Daoy (cell line): ENCODE results near the gene PRAME. TPM values are rescaled to one million over a fixed set of nuclear protein-coding genes. Genes with fewer than 3 reads are reported as not detected.
"Not testable (repeated sequence)": the region's sequence is repeated elsewhere in the genome, so short reads cannot be mapped to it uniquely, and the experiment has no call there.

Experiments used
- DNase-seq: peaks from one replicate; pipeline ENCODE4 v3.0.0-alpha.2; 2015; ENCODE audit warnings: low read depth
- total RNA-seq: library from RNA; depleted of rRNA; stranded (reverse); fragments of >200 nt; shearing (Covaris generic); gene quantifications from 2 replicates; pipeline ENCODE4 v1.2.3, GENCODE V29; 2014; rRNA removed

The PRAME gene, protein sequence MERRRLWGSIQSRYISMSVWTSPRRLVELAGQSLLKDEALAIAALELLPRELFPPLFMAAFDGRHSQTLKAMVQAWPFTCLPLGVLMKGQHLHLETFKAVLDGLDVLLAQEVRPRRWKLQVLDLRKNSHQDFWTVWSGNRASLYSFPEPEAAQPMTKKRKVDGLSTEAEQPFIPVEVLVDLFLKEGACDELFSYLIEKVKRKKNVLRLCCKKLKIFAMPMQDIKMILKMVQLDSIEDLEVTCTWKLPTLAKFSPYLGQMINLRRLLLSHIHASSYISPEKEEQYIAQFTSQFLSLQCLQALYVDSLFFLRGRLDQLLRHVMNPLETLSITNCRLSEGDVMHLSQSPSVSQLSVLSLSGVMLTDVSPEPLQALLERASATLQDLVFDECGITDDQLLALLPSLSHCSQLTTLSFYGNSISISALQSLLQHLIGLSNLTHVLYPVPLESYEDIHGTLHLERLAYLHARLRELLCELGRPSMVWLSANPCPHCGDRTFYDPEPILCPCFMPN
- 41.9 and 62.0 TPM in 2 replicates for total RNA-seq

DNA sequence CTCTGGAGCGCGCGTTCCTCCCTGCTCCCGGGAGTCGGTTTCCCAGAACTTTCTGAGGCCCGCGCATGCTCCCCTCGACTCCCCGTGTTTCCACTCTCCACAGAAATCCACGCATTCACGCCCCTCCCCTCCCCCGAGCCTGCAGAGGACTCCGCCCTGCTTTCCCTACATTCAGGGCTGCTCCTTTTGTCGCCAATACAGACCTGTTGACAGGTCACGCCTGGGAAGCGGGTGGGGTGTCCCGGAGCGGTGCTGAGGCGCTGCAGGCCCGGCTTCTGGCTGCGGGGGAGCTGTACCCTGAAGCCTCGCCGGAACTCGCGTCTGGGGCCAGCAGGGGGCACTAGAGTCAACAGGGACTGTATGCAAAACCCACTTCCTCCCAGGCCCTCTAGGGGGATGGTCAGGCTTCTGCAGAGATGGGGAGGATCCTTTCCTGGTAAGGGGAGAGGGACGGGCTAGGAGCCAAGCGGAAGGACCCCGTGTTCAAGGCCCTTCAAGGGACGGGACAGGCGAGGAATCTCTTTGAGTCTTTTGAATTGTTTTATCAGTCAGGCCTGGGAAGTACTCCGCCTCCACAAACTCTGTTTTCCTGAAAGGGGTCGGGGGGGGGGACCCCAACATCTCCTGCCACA lies at the start of gene PRAME:
Gene PRAME, minus strand, starts transcription at position 294 of the 632 bp plus-strand sequence. CDS start 2,433 bp downstream, outside the sequence.
- DNase-seq: peak; percentile 90

DNA sequence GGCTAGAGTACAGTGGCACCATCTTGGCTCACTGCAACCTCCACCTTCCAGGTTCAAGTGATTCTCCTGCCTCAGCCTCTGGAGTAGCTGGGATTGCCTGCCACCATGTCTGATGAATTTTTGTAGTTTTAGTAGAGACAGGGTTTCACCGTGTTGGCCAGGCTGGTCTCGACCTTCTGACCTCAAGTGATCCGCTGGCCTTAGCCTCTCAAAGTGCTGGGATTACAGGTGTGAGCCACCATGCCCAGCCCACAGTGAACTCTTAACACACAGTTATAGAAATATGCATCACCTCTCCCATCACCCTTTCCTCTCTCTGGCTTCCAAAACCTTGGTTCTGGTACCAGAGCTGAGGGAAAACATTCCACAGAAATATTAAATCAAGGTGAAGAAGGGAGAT lies 49.0 kb upstream of the PRAME start:
- not testable (repeated sequence) for DNase-seq

DNA sequence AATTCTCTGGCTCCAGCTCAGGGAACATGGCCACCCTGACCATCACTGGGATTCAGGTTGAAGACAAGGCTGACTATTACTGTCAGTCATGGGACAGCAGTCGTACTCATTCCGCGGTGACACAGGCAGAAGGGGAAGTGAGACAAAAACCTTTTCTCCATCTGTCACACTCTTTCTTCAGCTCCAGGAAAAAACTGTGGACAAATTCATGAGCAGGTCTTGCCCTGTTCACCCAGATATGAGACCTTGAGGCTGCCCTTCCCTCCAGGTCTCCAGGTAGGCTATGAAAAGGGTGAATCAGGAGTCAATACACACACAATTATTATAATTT lies 46.0 kb upstream of the PRAME start:
- no peak for DNase-seq

DNA sequence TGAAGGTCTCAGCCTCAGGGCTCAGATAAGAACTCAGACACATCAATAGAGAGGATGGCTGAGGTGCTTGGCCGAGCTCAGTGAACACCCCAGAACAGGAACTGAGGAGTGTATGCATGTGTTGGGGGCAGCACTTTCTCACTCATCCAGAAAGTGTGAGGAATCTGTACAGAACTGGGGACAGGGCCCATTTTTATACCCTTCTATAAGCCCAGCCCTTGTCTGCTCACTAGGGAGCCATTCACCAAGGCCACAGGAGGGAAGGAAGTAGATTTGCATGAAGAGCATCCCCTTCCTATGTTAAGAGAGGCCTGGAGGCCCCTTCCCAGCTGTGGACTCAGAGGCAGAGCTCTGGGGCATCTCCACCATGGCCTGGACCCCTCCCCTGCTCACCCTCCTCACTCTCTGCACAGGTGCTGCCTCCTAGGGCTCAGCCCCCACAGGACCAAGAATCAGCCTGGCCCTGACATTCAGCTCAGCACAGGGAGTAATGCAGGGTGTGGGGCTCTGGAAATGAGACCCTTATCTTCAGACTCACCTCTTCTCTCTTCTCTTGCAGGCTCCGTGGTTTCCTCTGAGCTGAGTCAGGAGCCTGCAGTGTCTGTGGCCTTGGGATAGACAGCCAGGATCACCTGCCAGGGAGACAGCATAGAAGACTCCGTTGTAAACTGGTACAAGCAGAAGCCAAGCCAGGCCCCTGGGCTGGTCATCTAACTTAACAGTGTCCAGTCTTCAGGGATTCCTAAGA lies 45.4 kb upstream of the PRAME start:
- DNase-seq: no peak

DNA sequence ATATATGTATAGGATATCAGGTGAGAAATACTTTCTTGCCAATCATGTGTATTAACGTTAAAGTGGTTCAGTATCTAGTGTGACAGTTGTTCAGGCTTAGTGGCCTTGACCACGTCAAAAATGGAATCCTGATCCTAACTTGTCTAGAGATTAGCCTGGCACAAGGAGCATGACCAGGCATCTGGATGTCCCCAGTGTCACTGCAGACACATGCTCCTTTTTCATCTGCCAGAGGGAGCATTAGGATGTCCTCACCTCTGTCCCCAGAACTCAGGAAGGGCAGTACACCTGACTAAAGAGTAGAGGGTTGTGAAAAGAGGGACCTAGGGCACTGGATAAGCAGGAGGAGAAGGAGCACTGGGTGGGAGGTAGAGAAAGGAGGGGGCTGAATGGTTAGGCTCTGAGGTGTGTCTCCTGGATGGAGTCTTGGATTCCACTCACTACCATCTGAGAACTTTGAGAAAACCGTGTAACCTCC lies 44.4 kb upstream of the PRAME start:
- no peak for DNase-seq

DNA sequence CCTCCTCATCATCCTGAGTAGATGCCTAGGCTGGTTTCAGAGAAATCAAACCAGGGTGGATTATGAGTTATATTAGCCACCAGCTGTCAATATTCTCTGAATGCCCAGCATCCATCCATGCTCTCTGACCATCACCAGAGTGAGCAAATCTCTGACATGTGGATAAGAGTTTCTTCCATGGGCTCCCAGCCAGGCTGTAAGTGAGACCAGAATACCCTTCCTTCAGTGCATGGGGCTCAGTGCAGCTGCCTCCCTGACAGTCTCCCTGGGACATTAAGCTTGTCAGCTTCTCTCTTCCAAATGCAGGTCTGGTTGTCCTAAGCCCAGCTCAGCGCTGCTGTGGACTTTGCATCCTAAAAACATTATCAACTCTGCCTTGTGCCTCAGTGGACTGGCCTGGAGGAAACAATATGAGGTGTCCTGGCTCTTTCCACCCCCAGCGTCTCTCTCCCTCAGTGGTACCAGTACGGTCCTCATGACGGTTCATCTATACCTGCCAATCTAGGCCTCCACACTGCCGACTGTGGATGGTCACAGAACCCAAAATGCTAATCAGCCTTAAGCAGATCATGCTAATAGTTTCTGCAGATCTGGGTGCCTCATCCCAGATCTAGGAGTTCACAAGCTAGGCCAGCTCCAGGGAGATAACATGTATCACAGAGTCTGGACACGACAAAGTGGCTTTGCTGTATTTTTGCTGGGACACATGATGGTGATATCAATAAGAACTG lies 41.6 kb upstream of the PRAME start:
- no peak for DNase-seq

DNA sequence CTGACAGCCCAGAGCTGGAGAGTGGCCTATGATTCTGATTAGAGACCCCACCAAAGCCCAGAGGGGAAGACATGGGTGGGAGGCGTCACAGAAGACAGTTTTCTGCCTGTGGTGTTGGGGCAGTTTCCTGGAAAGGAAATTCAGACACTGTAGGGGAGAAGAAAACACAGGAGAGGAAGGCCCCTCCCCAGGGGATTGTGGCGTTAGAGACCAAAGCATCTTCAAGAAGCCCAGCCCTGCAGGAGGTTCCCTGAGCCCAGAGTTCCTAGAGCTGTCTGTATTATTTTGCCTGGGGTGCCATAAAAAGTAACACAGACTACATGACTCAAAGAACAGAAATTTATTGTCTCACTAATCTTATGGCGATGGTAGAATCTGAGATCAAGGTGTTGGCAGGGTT lies 40.2 kb upstream of the PRAME start:
- DNase-seq: no peak

DNA sequence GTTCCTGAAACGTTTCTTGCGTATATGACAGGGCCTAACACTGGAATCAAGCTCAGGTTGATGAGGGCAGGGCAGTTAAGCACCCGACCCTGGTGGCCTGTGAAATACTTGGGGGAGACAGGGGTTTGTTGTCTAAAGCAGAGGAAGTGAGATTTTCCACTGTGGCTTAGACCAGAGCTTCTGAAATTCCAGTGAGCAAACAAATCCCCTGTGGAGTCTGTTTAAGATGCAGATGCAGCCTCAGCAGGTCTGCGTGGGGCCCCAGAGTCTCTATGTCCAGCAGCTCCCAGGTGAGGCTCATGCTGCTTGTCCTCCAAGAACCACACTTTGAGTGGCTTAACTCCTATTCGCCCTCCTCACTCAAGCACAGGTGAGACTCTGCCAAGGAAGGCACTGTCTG lies 39.1 kb upstream of the PRAME start:
- no peak for DNase-seq

DNA sequence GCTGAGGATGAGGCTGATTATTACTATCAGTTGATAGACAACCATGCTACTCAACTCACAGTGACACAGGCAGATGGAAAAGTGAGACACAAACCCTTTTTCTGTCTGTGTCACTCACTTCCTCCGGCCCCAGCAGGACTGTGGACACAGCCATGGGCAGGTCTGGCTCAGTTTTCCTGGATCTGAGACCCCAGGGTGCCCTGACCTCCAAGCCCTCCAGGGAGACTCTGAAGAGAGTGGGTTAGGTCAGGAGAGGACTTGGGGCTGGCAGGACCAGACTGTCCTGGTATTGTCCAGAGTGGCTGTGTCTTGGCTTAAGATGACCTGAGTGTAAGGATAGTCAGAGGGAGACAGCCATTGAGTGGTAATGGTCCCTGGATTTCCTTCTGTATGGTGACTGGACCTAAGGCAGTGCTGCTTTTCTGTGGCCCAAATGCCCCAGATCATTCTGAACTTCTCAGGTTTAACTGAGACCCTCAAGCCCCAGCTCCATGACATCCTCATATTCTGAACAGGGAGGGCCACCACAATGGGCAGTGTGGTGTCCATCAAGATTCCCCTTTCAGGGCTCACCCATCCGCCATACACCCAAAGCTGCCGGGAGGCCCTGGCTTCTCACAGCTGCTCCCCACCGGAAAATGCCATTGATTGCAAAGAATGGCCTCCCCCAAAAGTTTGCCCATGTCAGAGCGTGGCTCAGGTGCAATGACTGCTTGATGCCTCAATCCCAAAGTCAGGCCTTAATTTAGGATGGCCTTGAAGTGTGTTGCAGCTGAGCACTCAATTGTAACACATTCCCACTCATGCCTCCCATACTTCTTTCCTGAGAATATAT lies 36.2 kb upstream of the PRAME start:
- no peak for DNase-seq

DNA sequence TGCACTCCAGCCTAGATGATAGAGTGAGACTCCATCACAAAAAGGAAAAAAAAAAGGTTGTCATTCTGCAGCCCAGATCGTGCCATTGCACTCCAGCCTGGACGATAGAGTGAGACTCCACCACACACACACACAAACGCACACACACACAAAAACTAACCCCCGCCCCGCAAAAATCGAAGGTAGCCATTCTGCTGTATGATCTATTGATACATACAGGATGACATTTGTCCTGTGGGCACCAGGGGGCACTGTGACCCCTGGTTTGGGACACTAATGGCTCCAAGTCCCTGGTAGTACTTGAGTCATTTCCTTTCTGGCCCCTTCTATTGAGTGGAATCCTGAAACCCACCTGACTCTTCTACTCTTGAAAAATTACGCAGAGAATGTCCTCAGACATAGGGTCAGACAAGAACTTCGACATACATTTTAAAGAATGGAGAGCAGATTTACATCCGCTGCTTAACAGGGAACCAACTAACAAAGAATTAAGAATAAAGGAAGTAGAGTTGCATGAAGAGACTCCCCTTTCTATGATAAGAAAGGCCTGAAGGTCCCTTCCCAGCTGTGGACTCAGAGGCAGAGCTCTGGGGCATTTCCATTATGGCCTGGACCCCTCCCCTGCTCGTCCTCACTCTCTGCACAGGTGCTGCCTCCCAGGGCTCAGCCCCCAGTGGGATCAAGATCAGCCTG lies 35.0 kb upstream of the PRAME start:
- peak; percentile 65 for DNase-seq

DNA sequence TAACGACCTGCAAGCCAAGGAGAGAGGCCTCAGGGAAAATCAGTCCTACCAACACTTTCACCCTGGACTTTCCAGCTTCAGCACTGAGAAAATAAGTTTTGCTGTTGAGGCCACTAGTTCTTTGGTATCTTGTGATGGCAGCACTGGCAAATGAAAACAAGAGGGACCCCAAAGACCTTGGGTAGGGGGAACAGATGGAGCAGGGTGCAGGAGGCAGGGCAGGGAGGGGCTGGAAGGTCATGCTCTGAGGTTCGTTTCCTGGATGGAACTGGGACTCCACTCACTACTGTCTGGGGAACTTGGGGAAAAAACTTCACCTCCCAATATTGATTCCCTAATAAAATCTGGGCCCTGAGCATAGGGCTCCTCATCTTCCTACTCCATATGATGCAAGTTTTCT lies 34.2 kb upstream of the PRAME start:
- DNase-seq: no peak

DNA sequence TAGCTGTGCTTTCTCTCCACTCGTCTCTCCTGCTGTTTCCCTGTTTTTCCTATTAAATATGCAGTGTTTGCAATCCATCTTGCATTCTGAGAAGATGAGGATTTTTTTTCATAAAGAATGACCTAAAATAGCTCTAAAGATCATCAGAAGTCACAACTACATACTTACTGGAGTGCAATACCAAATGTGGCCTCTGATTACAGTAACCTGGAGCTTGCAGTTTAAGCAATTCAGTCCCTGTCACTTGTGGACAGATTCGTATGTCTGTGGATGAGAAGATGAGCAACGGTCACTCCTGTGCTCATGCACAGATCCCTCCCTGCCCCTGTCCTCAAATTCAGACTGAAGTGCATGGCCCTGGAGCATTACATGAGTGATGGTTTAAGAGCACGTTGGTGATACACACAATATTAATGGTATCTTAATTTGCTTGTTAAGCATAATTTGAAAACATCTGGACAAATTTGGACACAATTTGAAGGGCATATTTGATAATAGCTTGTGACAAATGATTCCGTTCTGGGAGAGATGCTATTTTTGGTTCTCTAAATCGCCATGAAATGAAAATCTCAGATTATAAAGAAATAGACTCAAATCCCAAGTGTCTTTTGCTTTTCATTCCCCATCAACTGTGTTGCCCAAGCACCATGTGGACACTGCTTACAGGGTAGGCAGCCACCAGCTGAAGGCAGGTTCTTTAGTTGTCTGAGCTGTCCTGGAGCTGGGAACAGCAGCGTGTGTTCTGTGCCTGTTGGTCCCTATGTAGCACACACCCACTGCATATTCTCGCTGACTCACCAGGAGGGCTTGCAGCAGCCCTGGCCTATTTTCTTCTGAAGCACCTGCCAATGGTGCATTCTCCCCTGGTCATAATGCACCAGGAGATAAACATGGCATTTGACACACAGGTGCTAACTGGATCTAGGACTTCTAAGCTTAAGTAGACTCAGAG lies 32.6 kb upstream of the PRAME start:
- DNase-seq: no peak

DNA sequence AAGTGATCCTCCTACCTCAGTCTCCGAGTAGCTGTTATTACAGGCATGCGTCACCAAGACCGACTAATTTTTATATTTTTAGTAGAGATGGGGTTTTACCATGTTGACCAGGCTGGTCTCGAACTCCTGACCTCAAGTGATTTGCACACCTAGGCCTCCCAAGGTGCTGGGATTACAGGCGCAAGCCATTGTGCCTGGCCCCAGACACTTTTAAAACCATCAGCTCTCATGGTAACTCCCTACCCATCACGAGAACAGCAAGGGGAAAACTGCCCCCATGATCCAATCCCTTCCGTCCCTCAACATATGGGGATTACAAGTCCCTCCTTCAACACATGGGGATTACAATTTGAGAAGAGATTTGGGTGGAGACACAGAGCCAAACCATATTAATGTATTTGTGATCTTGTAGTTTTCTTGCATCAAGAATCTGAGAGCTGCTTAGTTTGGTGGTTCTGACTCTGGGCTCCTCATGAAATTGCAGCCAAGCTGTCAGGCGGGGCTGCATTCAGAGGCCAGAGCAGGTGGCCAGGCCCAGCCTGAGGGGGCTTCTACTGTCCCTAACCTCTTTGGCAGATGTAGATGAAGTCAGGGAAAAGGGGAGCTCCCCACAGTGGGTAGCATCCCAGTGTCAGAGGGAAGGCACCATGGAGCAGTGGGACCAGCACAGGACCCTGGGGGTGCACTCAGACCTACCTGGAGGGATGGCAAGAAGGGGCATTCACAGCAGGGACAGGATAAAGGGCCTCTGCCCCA lies 31.2 kb upstream of the PRAME start:
- no peak for DNase-seq

DNA sequence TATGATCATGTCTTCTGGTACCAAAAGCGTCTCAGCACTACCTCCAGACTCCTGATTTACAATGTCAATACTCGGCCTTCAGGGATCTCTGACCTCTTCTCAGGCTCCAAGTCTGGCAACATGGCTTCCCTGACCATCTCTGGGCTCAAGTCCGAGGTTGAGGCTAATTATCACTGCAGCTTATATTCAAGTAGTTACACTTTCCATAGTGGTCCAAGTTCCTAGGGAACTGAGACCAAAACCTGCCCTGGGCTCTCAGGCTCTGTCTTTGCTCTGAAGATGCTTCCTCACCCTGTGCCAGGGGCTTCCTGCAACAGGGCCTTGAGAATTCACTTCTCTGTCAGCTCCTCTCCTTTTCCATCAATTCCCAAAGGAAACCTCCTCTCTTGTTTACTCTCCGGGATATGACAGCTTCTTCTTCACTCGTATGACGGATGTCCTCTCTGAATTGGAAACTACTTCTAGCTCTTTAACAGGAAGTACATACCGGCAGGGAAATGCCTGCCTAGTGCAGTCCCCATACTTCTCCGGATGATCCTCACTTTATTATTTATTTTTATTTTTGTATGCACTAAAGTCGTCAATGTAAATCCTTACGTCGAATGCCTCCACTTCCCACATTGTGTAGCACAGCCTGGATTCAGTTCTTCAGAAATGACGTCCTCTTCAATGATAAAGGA lies 29.6 kb upstream of the PRAME start:
- no peak for DNase-seq

DNA sequence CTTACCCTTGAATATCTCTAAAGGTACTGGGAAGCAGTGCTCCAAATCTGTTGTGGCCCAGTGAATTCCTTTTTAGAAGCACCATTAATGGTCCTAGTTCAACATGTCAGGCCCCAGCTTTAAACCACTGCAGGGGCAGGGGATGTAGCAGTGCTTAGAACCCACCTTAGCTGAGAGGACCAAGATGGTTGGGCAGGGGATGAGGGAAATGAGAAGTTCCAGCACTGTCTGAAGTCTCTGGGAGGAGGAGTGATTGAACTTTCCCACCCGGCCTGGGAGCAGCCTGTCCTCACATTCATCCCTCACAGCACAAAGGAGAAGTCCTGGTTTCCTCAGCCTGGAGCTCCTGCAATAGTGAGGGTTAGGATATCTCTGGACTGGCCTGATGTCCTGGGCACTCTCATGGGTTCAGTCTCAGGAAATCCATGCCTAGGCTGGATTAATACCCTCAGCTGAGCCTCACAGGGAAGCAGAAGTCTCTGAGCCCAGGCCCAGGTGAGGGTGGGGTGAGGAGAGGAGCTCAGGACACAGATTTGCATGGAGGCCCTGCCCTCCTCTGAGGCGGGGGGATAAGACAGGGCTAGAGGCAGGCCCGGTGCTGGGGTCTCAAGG lies 28.6 kb upstream of the PRAME start:
- no peak for DNase-seq

DNA sequence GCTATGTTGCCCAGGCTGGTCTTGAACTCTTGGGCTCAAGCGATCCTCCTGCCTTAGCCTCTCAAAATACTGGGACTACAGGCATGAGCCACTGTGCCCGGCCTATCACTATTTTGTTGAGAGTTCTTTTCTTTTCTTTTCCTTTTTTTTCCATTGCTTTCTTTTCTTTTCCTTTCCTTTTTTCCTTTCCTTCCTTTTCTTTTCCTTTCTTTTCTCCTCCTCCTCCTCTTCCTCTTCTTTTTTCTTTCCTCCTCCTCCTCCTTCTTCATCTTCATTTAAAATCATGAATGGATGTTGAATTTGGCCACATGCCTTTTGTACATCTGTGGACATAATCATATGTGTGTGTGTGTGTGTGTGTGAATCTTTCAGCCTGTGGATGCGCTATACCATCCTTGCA lies 25.7 kb upstream of the PRAME start:
- no peak for DNase-seq

DNA sequence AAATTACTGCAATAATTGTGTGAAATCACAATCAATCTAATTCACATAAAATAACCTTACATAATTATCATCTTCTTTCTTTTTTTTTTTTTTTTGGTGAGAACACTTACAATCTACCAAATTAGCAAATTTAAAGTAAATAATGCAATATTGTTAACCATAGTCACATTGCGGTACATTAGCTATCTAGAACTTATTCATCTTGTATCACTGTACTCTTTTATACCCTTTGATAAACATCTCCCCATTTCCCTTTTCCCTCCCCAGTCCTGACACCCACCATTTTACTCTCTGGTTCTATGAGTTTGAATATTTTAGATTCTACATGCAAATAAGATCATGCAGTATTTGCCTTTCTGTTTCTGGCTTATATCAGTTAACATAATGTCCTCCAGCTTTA lies 24.0 kb upstream of the PRAME start:
- DNase-seq: no peak
